H1 (cell line): Measurements from ENCODE around the gene CBFA2T2. TPM values are rescaled to one million over a fixed set of nuclear protein-coding genes. Genes with fewer than 3 reads are reported as not detected.

ENCODE experiments used
- CTCF ChIA-PET: fragments of 300-600 bp; sonication (Branson Sonifier 250); formaldehyde crosslinking; loops from one replicate; lab custom pipeline; 2021; ENCODE audit not compliant: partially characterized antibody; lab: Charles Lee
- POLR2A ChIA-PET: fragments of 300-600 bp; sonication (Branson Sonifier 250); formaldehyde crosslinking; loops from one replicate; lab custom pipeline; 2021; ENCODE audit warnings: inconsistent platforms; ENCODE audit not compliant: partially characterized antibody; lab: Charles Lee
- DNase-seq, 2 experiments: peaks; one replicate each; pipeline versions ENCODE4 v3.0.0 to v3.0.0-alpha.2; 2010 to 2022; ENCODE audit warnings: low spot score in 2 of 2, low read depth in 1 of 2, mixed read lengths in 1 of 2
- FAIRE-seq: peaks from 2 replicates; lab custom pipeline; 2011; peaks lifted over from hg19 to GRCh38; lab: Jason Lieb, UNC
- H2AFZ ChIP-seq: 2 replicates; pipeline ENCODE4 v1.8.1; 2012; ENCODE audit warnings: low read length, inconsistent platforms
- H2AK5ac ChIP-seq: 2 replicates; pipeline ENCODE4 v1.6.1; 2013; ENCODE audit warnings: low read depth, low read length
- H2BK120ac ChIP-seq: replicated peaks from 2 replicates; pipeline ENCODE3; 2013; ENCODE audit warnings: low read depth, low read length, inconsistent platforms
- H2BK12ac ChIP-seq: 2 replicates; pipeline ENCODE4 v1.6.1; 2013; ENCODE audit warnings: low read depth, low read length
- H2BK15ac ChIP-seq: 2 replicates; pipeline ENCODE4 v1.6.1; 2013; ENCODE audit warnings: low read length
- H2BK20ac ChIP-seq: 2 replicates; pipeline ENCODE4 v1.6.1; 2013; ENCODE audit warnings: low read length
- H2BK5ac ChIP-seq: 2 replicates; pipeline ENCODE4 v1.6.1; 2013; ENCODE audit warnings: low read depth, low read length
- H3K14ac ChIP-seq: 2 replicates; pipeline ENCODE4 v1.6.1; 2013; ENCODE audit warnings: inconsistent platforms; ENCODE audit not compliant: insufficient read length
- H3K18ac ChIP-seq: 2 replicates; pipeline ENCODE4 v1.6.1; 2013; ENCODE audit warnings: low read length; ENCODE audit errors: extremely low read depth
- H3K23ac ChIP-seq: 2 replicates; pipeline ENCODE4 v1.6.1; 2013; ENCODE audit warnings: inconsistent platforms; ENCODE audit not compliant: insufficient read length
- H3K23me2 ChIP-seq: 2 replicates; pipeline ENCODE4 v1.6.1; 2013; ENCODE audit warnings: low read depth, low read length
- H3K27ac ChIP-seq: 2 replicates; pipeline ENCODE4 v1.6.1; 2011; ENCODE audit warnings: low read depth, low read length, inconsistent platforms
- H3K27me3 ChIP-seq, 4 experiments: replicated peaks in 1 of 4; 1 replicate in 1 of 4; 2 replicates in 3 of 4; pipeline versions ENCODE4 v1.6.1 to v1.8.1; 2011 to 2013; ENCODE audit warnings: low read length in 3 of 4, mild to moderate bottlenecking in 3 of 4, inconsistent platforms in 2 of 4, mixed read lengths in 2 of 4, moderate library complexity in 1 of 4; ENCODE audit not compliant: control insufficient read depth in 3 of 4, insufficient read depth in 3 of 4; ENCODE audit errors: extremely low read depth in 1 of 4
- H3K36me3 ChIP-seq, 4 experiments: 2 replicates each; pipeline versions ENCODE4 v1.6.1 to v1.8.1; 2011 to 2013; ENCODE audit warnings: mild to moderate bottlenecking in 4 of 4, low read length in 3 of 4, moderate library complexity in 2 of 4, control low read depth in 1 of 4, inconsistent platforms in 1 of 4; ENCODE audit not compliant: insufficient read depth in 4 of 4, control insufficient read depth in 2 of 4
- H3K4ac ChIP-seq: replicated peaks from 2 replicates; pipeline ENCODE3; 2013; ENCODE audit warnings: low read length, low read depth, mixed read lengths, inconsistent platforms; ENCODE audit not compliant: insufficient read length
- H3K4me1 ChIP-seq, 4 experiments: replicated peaks in 1 of 4; 1 replicate in 1 of 4; 2 replicates in 3 of 4; pipeline versions ENCODE4 v1.6.1 to v1.8.1; 2011 to 2013; ENCODE audit warnings: low read length in 3 of 4, inconsistent platforms in 2 of 4, mixed read lengths in 1 of 4; ENCODE audit not compliant: insufficient read depth in 4 of 4, control insufficient read depth in 3 of 4
- H3K4me2 ChIP-seq, 2 experiments: 2 replicates each; pipeline versions ENCODE4 v1.6.1 to v1.8.1; 2011 to 2013; ENCODE audit warnings: low read depth in 2 of 2, low read length in 2 of 2, control low read depth in 1 of 2, inconsistent platforms in 1 of 2, mild to moderate bottlenecking in 1 of 2; ENCODE audit not compliant: insufficient read depth in 1 of 2
- H3K4me3 ChIP-seq, 4 experiments: fragments of 200-600, 300-600 bp in 1 of 4; sonication (generic), shearing (Covaris generic), sonication (Bioruptor Twin) in 1 of 4; 2 replicates each; pipeline versions ENCODE4 v1.5.1 to v1.8.1; 2011 to 2016; ENCODE audit warnings: low read length in 4 of 4, low read depth in 3 of 4, control low read depth in 2 of 4, inconsistent platforms in 2 of 4, mild to moderate bottlenecking in 2 of 4, mixed read lengths in 1 of 4, moderate library complexity in 1 of 4; ENCODE audit not compliant: insufficient read depth in 2 of 4; ENCODE audit errors: extremely low read depth in 1 of 4
- H3K56ac ChIP-seq: replicated peaks from 2 replicates; pipeline ENCODE3; 2013; ENCODE audit warnings: low read depth, mild to moderate bottlenecking, mixed read lengths, low read length, inconsistent platforms; ENCODE audit not compliant: insufficient read length
- H3K79me1 ChIP-seq: 2 replicates; pipeline ENCODE4 v1.6.1; 2013; ENCODE audit warnings: low read depth, low read length, control low read depth
- H3K79me2 ChIP-seq, 2 experiments: 2 replicates each; pipeline versions ENCODE4 v1.6.1 to v1.8.1; 2012 to 2013; ENCODE audit warnings: low read length in 2 of 2, mild to moderate bottlenecking in 2 of 2, inconsistent platforms in 1 of 2; ENCODE audit not compliant: insufficient read depth in 2 of 2, control insufficient read depth in 1 of 2
- H3K9ac ChIP-seq, 4 experiments: replicated peaks in 1 of 4; 1 replicate in 1 of 4; 2 replicates in 3 of 4; pipeline versions ENCODE4 v1.6.1 to v1.8.1; 2011 to 2013; ENCODE audit warnings: low read depth in 3 of 4, low read length in 3 of 4, control low read depth in 2 of 4, mild to moderate bottlenecking in 2 of 4, moderate library complexity in 2 of 4, inconsistent platforms in 1 of 4; ENCODE audit errors: extremely low read depth in 1 of 4
- H3K9me3 ChIP-seq, 2 experiments: 2 replicates each; pipeline versions ENCODE4 v1.6.1 to v1.8.1; 2012 to 2013; ENCODE audit warnings: mild to moderate bottlenecking in 2 of 2, moderate library complexity in 2 of 2, control low read depth in 1 of 2, inconsistent platforms in 1 of 2, low read depth in 1 of 2, low read length in 1 of 2, mixed read lengths in 1 of 2; ENCODE audit not compliant: insufficient read depth in 2 of 2
- H4K20me1 ChIP-seq, 2 experiments: replicated peaks in 1 of 2; 2 replicates each; pipeline versions ENCODE3 to v1.8.1; 2011 to 2013; ENCODE audit warnings: inconsistent platforms in 2 of 2, low read length in 2 of 2, mild to moderate bottlenecking in 1 of 2; ENCODE audit not compliant: insufficient read depth in 2 of 2, control insufficient read depth in 1 of 2
- H4K5ac ChIP-seq: 2 replicates; pipeline ENCODE4 v1.6.1; 2013; ENCODE audit warnings: low read length, low read depth, mixed read lengths, inconsistent platforms; ENCODE audit not compliant: insufficient read length
- H4K8ac ChIP-seq: 2 replicates; pipeline ENCODE4 v1.8.0; 2013; ENCODE audit warnings: mild to moderate bottlenecking, moderate library complexity, low read length, inconsistent platforms; ENCODE audit not compliant: insufficient read depth; ENCODE audit errors: extremely low read depth
- H4K91ac ChIP-seq: replicated peaks from 2 replicates; pipeline ENCODE3; 2013; ENCODE audit warnings: low read length, mixed read lengths, inconsistent platforms; ENCODE audit not compliant: insufficient read length
- CBX8 ChIP-seq: fragments of 300-800, 300-1000 bp; sonication (generic); IDR thresholded peaks from 2 replicates; pipeline ENCODE4 v1.7.1; 2016; ENCODE audit warnings: low read depth, low read length, borderline replicate concordance
- EGR1 ChIP-seq: IDR thresholded peaks from 2 replicates; pipeline ENCODE4 v1.6.1; 2011; ENCODE audit warnings: low read depth, low read length, borderline replicate concordance
- KDM4A ChIP-seq: IDR thresholded peaks from one replicate; pipeline ENCODE4 v1.7.1; 2012; ENCODE audit warnings: low read depth, mild to moderate bottlenecking, moderate library complexity, low read length, inconsistent platforms; ENCODE audit not compliant: severe bottlenecking
- PHF8 ChIP-seq: fragments of 200-600 bp; sonication (generic); conservative IDR thresholded peaks from 2 replicates; pipeline ENCODE4 v1.7.1; 2012; ENCODE audit warnings: low read depth, mild to moderate bottlenecking, inconsistent platforms, low read length, moderate library complexity
- POLR2A ChIP-seq, 2 experiments: IDR thresholded peaks; 1 replicate in 1 of 2; 2 replicates in 1 of 2; pipeline ENCODE4 v1.6.1; 2011; ENCODE audit warnings: low read depth in 2 of 2, low read length in 2 of 2, mild to moderate bottlenecking in 2 of 2; ENCODE audit errors: control extremely low read depth in 1 of 2
- POLR2AphosphoS5 ChIP-seq: IDR thresholded peaks from 2 replicates; pipeline ENCODE4 v1.6.1; 2011; ENCODE audit warnings: low read depth, low read length
- TAF1 ChIP-seq: IDR thresholded peaks from 2 replicates; pipeline ENCODE4 v1.6.1; 2011; ENCODE audit warnings: mild to moderate bottlenecking, low read depth, low read length
- TAF7 ChIP-seq: optimal IDR thresholded peaks from 2 replicates; pipeline ENCODE3; 2011; ENCODE audit warnings: low read depth, mild to moderate bottlenecking, inconsistent platforms, low read length, moderate library complexity, borderline replicate concordance
- TBP ChIP-seq: IDR thresholded peaks from 2 replicates; pipeline ENCODE4 v1.6.1; 2011; ENCODE audit warnings: low read depth, low read length, improper control_type of control experiment
- TEAD4 ChIP-seq: IDR thresholded peaks from 2 replicates; pipeline ENCODE4 v1.6.1; 2012; ENCODE audit warnings: low read depth, low read length, inconsistent platforms, mixed read lengths
- WGBS, 2 experiments: shearing (Covaris generic) in 1 of 2; methylation state at CpG; one replicate each; pipeline versions ENCODE4 v1.1.6 to v1.1.7; 2013 to 2015; ENCODE audit warnings: low lambda C conversion rate in 2 of 2, mixed read lengths in 2 of 2, inconsistent platforms in 1 of 2, low coverage in 1 of 2, missing lambda C conversion rate in 1 of 2; ENCODE audit not compliant: insufficient replicate concordance in 2 of 2, insufficient coverage in 1 of 2, insufficient read length in 1 of 2; ENCODE audit errors: extremely low coverage in 1 of 2, missing lambda C conversion rate in 1 of 2; 5-methylcytosine and 5-hydroxymethylcytosine counted together
- polyA plus RNA-seq, 7 experiments: library from polyadenylated mRNA; depleted of rRNA in 3 of 7; stranded (reverse) in 5 of 7; unstranded in 2 of 7; fragments of >200 nt in 5 of 7; fragments of 200-250 nt in 2 of 7; gene quantifications; 1 replicate in 5 of 7; 2 replicates in 1 of 7; 4 replicates in 1 of 7; pipeline versions ENCODE4 v1.2.1 to v1.2.3, GENCODE V29; 2011 to 2013; ENCODE audit warnings: missing spikeins in 2 of 7, mixed read lengths in 2 of 7
- total RNA-seq: library from RNA; stranded (reverse); fragmentation: NEBNext Ultra II Directional; extraction: Animal tissue kit (Norgen Biotek cat#: 25700); gene quantifications from 2 replicates; pipeline ENCODE4 v1.2.1, GENCODE V29; 2021

CBFA2T2 gene
- total and polyA plus RNA-seq, 2 of the 8 experiments (the other 6 are each of a cell fraction or from before 2014, with no cell fraction given) = 11.6 to 12.9 TPM

GRCh38 chr20:33674294-33675135 is 184.6 kb downstream of the CBFA2T2 start, which contains the start of gene NECAB3:
TSS of gene NECAB3 (minus strand) at chr20:33674428. CDS start at chr20:33674352, 76 bp downstream.
- Histone ChIP-seq H3K23ac (no peak within 1 kb of the TSS), H3K4me3 (peak within 1 kb of the TSS; percentile 52 to 77 (median 70)), H3K56ac (peak within 1 kb of the TSS; percentile 72), H3K14ac (no peak within 1 kb of the TSS), H2BK120ac (no peak within 1 kb of the TSS), H2BK12ac (peak within 1 kb of the TSS; percentile 55; the same call in 1 of the 2 replicates), H3K9ac (peak within 1 kb of the TSS; percentile 34 to 75 (median 65)), H2BK20ac (no peak within 1 kb of the TSS), H2BK5ac (0 out of 2 replicates have a peak within 1 kb of the TSS, but pooled peaks have one; percentile 18), H3K4me2 (peak within 1 kb of the TSS; percentile 85 to 97), H2AK5ac (peak within 1 kb of the TSS; percentile 71; the same call in 1 of the 2 replicates), H3K27me3 (no peaks in the 10 kb centered on the region), H4K20me1 (peaks cover 3 to 30% of the 10 kb centered on the region in 2 experiments), H3K4ac (peak within 1 kb of the TSS; percentile 87), H3K79me1 (no peaks in the 10 kb centered on the region; the same call in 1 of the 2 replicates), H2BK15ac (peak within 1 kb of the TSS; percentile 46; the same call in 1 of the 2 replicates), H3K9me3 (no peaks in the 10 kb centered on the region), H4K8ac (peak within 1 kb of the TSS; percentile 92), H3K79me2 (no peaks in the 10 kb centered on the region), H3K23me2 (peaks cover 13% of the 10 kb centered on the region), H4K5ac (peak within 1 kb of the TSS; percentile 32), H3K36me3 (peaks cover 15 to 26% (median 25%) of the 10 kb centered on the region in 4 experiments; a peak in 6 of 8 replicates), H3K27ac (no peak within 1 kb of the TSS; the same call in 1 of the 2 replicates), H3K4me1 (peaks cover 0 to 22% (median 11%) of the 10 kb centered on the region in 4 experiments; a peak in 4 of 7 replicates), H2AFZ (0 out of 2 replicates have a peak within 1 kb of the TSS, but pooled peaks have one; percentile 12), H4K91ac (peak within 1 kb of the TSS; percentile 89), H3K18ac (peak within 1 kb of the TSS; percentile 32; the same call in 1 of the 2 replicates)
- ChIA-PET CTCF (interaction anchor here (1.2 to 1.4 kb wide), 4 partner anchors 10 to 75 kb away, joined by 3 to 4 read pairs (median 4); no protein-coding TSS in a partner anchor), POLR2A (interaction anchor here (0.6 to 17.9 kb wide), 9 partner anchors 5 to 446 kb away, joined by 3 to 245 read pairs (median 6); partner anchors contain the start of genes ACTL10, C20orf144, E2F1 and NECAB3)
- WGBS, 2 experiments = 3% methylated on average over 31 of the region's 73 CpGs; no CpG with 5 or more reads in 1 of the 2 experiments
- DNase-seq = peak in 1 of 2 experiments; percentile 87
- no peak for FAIRE-seq
- TF ChIP-seq POLR2A (IDR thresholded peaks at IDR 0.05; ENCODE audit: control extremely low read depth in 1 of 2, low read depth in 2 of 2, low read length in 2 of 2) (peak; percentile 4 to 31), TEAD4 (no peak), PHF8 (0 out of 2 replicates have a peak, but pooled peaks have one; percentile 19), TAF1 (peak; percentile 67; the same call in 1 of the 2 replicates), EGR1 (peak; percentile 61; the same call in 1 of the 2 replicates), TAF7 (no peak), TBP (peak; percentile 13; the same call in 1 of the 2 replicates), KDM4A (peak; percentile 7), CBX8 (no peak), POLR2AphosphoS5 (0 out of 2 replicates have a peak, but pooled peaks have one; percentile 44)
